ENCODE measurements around the gene OPN5. TPM values are rescaled to one million over a fixed set of nuclear protein-coding genes. Genes with fewer than 3 reads are reported as not detected.

The OPN5 gene
- total RNA-seq, 1 experiment from 2014 or later = not detected

- H3K27ac ChIP-seq = no peak overlapping the region
- H4K20me1 ChIP-seq (ENCODE audit: insufficient read depth) = no peaks in the 10 kb centered on the region
- DNase-seq = peak; percentile 32 to 67
- peak overlapping the region; percentile 80 for H2AFZ ChIP-seq
- H3K79me2 ChIP-seq (ENCODE audit: low read depth) = no peaks in the 10 kb centered on the region
- H3K36me3 ChIP-seq (ENCODE audit: low read depth) = no peaks in the 10 kb centered on the region
- no peaks in the 10 kb centered on the region for H3K9me3 ChIP-seq (ENCODE audit: insufficient read depth, low read depth)
- H3K4me1 ChIP-seq (replicated peaks; ENCODE audit: insufficient read depth) = peaks cover 4% of the 10 kb centered on the region; the same call in 1 of the 2 replicates
- POLR2A ChIA-PET (ENCODE audit: unreplicated experiment) = interaction anchor here (0.6 kb wide), 1 partner anchor 303 kb away, joined by 5 read pairs; no protein-coding TSS in a partner anchor
- peak overlapping the region; percentile 17; the same call in 1 of the 2 replicates for H3K4me3 ChIP-seq
- H3K27me3 ChIP-seq (ENCODE audit: insufficient read depth, low read depth) = no peaks in the 10 kb centered on the region
- no TSS peak for BruUV-seq (replicated peaks)
- peak overlapping the region; percentile 63 for H3K4me2 ChIP-seq
- 0 out of 2 replicates have a peak, but pooled peaks cover 3% of the 10 kb centered on the region for H3F3A ChIP-seq (ENCODE audit: insufficient read depth, low read depth)
- CTCF ChIA-PET = interaction anchor here (0.6 to 1.6 kb wide), 5 partner anchors 51 to 767 kb away, joined by 3 to 17 read pairs (median 3); no protein-coding TSS in a partner anchor
- peak; percentile 76 for TF ChIP-seq CTCF (conservative IDR thresholded peaks at IDR 0.05)
- TF ChIP-seq EZH2 (IDR thresholded peaks at IDR 0.05; ENCODE audit: low read depth) = no peak
- no peaks in the 10 kb centered on the region for H3K9me2 ChIP-seq (ENCODE audit: insufficient read depth)
- intact Hi-C loops (cut with micrococcal nuclease; ENCODE audit: unreplicated experiment) = loop anchor here (1.0 to 10.0 kb wide), 7 partner anchors 38 to 366 kb away; partner anchors contain the start of gene ADGRF4
Observed at GRCh38 chr6:47780510-47781356, 1.1 kb upstream of the OPN5 start.

GRCh38 chr6:47785182-47785581, 3.4 kb downstream of the OPN5 start:
- Histone ChIP-seq H3K4me3 (no peak overlapping the region), H3K4me2 (no peak overlapping the region), H3K27me3 (ENCODE audit: insufficient read depth, low read depth) (no peaks in the 10 kb centered on the region), H3K4me1 (replicated peaks; ENCODE audit: insufficient read depth) (peaks cover 4% of the 10 kb centered on the region; the same call in 1 of the 2 replicates), H3K36me3 (ENCODE audit: low read depth) (no peaks in the 10 kb centered on the region), H4K20me1 (ENCODE audit: insufficient read depth) (no peaks in the 10 kb centered on the region), H3K9me3 (ENCODE audit: insufficient read depth, low read depth) (no peaks in the 10 kb centered on the region), H3K9me2 (ENCODE audit: insufficient read depth) (no peaks in the 10 kb centered on the region), H3K79me2 (ENCODE audit: low read depth) (no peaks in the 10 kb centered on the region), H3K27ac (no peak overlapping the region), H2AFZ (no peak overlapping the region; the same call in 1 of the 2 replicates), H3F3A (ENCODE audit: insufficient read depth, low read depth) (0 out of 2 replicates have a peak, but pooled peaks cover 3% of the 10 kb centered on the region)
- intact Hi-C loops (cut with micrococcal nuclease; ENCODE audit: unreplicated experiment) = loop anchor here (10.0 kb wide), 1 partner anchor 290 kb away; no protein-coding TSS in a partner anchor
- POLR2A ChIA-PET (ENCODE audit: unreplicated experiment) = no interaction called here
- CTCF ChIA-PET = interaction anchor here (0.6 kb wide), 1 partner anchor 1638 kb away, joined by 3 read pairs; no protein-coding TSS in a partner anchor
- TF ChIP-seq EZH2 (IDR thresholded peaks at IDR 0.05; ENCODE audit: low read depth) (no peak), CTCF (conservative IDR thresholded peaks at IDR 0.05) (no peak)
- DNase-seq = no peak
- BruUV-seq (replicated peaks) = no TSS peak

GRCh38 chr6:47787620-47788497, 6.0 kb downstream of the OPN5 start:
- H3K9me2 ChIP-seq (ENCODE audit: insufficient read depth) = no peaks in the 10 kb centered on the region
- no peaks in the 10 kb centered on the region for H4K20me1 ChIP-seq (ENCODE audit: insufficient read depth)
- H3K79me2 ChIP-seq (ENCODE audit: low read depth) = no peaks in the 10 kb centered on the region
- H3K4me2 ChIP-seq = peak overlapping the region; percentile 29
- H3K27ac ChIP-seq = no peak overlapping the region
- H3K4me3 ChIP-seq = no peak overlapping the region
- TF ChIP-seq EZH2 (IDR thresholded peaks at IDR 0.05; ENCODE audit: low read depth) (no peak), CTCF (conservative IDR thresholded peaks at IDR 0.05) (peak; percentile 96)
- ChIA-PET CTCF (interaction anchor here (0.6 kb wide), 6 partner anchors 32 to 1781 kb away, joined by 3 to 9 read pairs (median 4); no protein-coding TSS in a partner anchor), POLR2A (ENCODE audit: unreplicated experiment) (interaction anchor here (0.6 to 0.7 kb wide), 2 partner anchors 159 to 808 kb away, joined by 3 to 8 read pairs; no protein-coding TSS in a partner anchor)
- H3K27me3 ChIP-seq (ENCODE audit: insufficient read depth, low read depth) = no peaks in the 10 kb centered on the region
- DNase-seq = peak; percentile 43 to 51
- H3K36me3 ChIP-seq (ENCODE audit: low read depth) = no peaks in the 10 kb centered on the region
- no peaks in the 10 kb centered on the region for H3F3A ChIP-seq (ENCODE audit: insufficient read depth, low read depth)
- H2AFZ ChIP-seq = no peak overlapping the region; the same call in 1 of the 2 replicates
- intact Hi-C loops (cut with micrococcal nuclease; ENCODE audit: unreplicated experiment) = loop anchor here (1.0 to 10.0 kb wide), 4 partner anchors 287 to 1635 kb away; no protein-coding TSS in a partner anchor
- H3K4me1 ChIP-seq (replicated peaks; ENCODE audit: insufficient read depth) = no peaks in the 10 kb centered on the region
- no TSS peak for BruUV-seq (replicated peaks)
- H3K9me3 ChIP-seq (ENCODE audit: insufficient read depth, low read depth) = no peaks in the 10 kb centered on the region
